ENCODE measurements around the gene TRDMT1. TPM values are rescaled to one million over a fixed set of nuclear protein-coding genes. Genes with fewer than 3 reads are reported as not detected.
A peak's percentile ranks its signal among the peaks of the same experiment; 100 is the strongest.

Gene TRDMT1
- polyA plus RNA-seq, 1 donor from 2014 or later = 25.4 TPM

DNA sequence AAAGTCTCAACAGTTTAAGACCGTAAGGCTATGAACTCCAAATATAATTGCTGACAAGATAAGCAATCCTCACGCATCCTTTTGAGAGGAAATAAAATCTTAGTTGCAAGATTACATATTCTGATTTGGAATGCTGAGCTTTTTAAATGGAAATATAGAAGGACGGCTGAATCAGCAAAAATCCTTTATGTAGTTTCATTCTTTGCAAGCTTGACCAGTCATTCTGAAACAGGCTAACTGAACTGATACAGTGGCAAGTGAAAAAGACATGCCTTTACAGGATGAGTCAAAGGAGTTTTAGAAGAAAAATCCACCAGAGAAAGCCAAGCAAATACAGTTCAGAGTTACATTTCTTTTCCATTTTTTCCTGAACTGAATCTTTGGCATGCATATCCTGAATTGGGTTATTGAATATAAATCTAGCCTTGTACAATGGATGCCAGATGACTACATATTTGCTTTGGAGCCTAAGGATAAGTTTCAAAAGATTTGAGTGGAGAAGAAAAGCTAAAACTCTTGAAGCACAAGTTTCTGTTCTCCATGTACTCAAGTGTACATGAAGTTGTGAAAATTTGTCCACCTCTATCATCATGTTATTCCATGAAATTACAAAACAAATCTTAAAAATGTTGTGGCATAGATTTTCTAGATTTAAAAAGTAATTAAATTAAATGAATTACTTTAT, 30.9 kb upstream of the TRDMT1 start:
- Histone ChIP-seq H3K4me3 (ENCODE audit: low read length) (peak overlapping the region; percentile 99), H3K79me2 (replicated peaks; ENCODE audit: insufficient read depth, low read length) (peaks cover 37% of the 10 kb centered on the region), H3K36me3 (ENCODE audit: insufficient read depth, low read length) (peaks cover 7% of the 10 kb centered on the region), H3K9me3 (ENCODE audit: low read length) (no peaks in the 10 kb centered on the region), H3K27me3 (ENCODE audit: insufficient read depth, low read depth, low read length) (no peaks in the 10 kb centered on the region), H3F3A (ENCODE audit: insufficient read depth, low read length, poor library complexity, severe bottlenecking) (no peaks in the 10 kb centered on the region), H2AFZ (ENCODE audit: low read depth, low read length) (no peak overlapping the region), H3K9me2 (ENCODE audit: insufficient read depth, low read length) (no peaks in the 10 kb centered on the region), H3K4me2 (ENCODE audit: low read length) (peak overlapping the region; percentile 41), H3K9ac (ENCODE audit: low read length) (no peak overlapping the region), H4K20me1 (ENCODE audit: insufficient read depth) (no peaks in the 10 kb centered on the region), H3K27ac (ENCODE audit: low read length) (no peak overlapping the region)
- no peak for TF ChIP-seq EZH2 (IDR thresholded peaks at IDR 0.05; ENCODE audit: borderline replicate concordance, insufficient read depth, low read length, poor library complexity, severe bottlenecking)

DNA sequence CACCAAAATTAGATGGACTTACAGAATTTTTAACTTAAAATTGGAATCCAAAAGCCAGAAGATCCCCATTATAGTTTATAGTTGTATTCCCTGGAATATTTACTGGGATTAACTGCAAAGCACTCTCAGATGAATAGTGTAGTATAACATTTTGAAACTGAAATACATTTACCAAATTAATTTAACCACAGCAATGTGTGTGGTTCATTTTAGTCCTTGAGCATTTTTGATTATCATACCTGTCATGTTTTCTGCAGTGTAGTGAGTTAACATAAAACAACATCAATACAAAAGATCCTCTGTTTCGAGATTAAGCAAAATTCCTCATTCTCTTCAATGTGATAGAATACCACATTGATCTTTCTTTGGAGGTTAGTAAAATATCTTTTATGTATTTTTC, 30.3 kb upstream of the TRDMT1 start:
- no peaks in the 10 kb centered on the region for H3K9me2 ChIP-seq (ENCODE audit: insufficient read depth, low read length)
- H3K36me3 ChIP-seq (ENCODE audit: insufficient read depth, low read length) = peaks cover 7% of the 10 kb centered on the region
- H2AFZ ChIP-seq (ENCODE audit: low read depth, low read length) = no peak overlapping the region
- peak overlapping the region; percentile 50 for H3K4me2 ChIP-seq (ENCODE audit: low read length)
- H3K27me3 ChIP-seq (ENCODE audit: insufficient read depth, low read depth, low read length) = no peaks in the 10 kb centered on the region
- H3K9me3 ChIP-seq (ENCODE audit: low read length) = no peaks in the 10 kb centered on the region
- H3F3A ChIP-seq (ENCODE audit: insufficient read depth, low read length, poor library complexity, severe bottlenecking) = no peaks in the 10 kb centered on the region
- no peaks in the 10 kb centered on the region for H4K20me1 ChIP-seq (ENCODE audit: insufficient read depth)
- no peak overlapping the region for H3K27ac ChIP-seq (ENCODE audit: low read length)
- H3K79me2 ChIP-seq (replicated peaks; ENCODE audit: insufficient read depth, low read length) = peaks cover 37% of the 10 kb centered on the region
- TF ChIP-seq, protein P1, sequence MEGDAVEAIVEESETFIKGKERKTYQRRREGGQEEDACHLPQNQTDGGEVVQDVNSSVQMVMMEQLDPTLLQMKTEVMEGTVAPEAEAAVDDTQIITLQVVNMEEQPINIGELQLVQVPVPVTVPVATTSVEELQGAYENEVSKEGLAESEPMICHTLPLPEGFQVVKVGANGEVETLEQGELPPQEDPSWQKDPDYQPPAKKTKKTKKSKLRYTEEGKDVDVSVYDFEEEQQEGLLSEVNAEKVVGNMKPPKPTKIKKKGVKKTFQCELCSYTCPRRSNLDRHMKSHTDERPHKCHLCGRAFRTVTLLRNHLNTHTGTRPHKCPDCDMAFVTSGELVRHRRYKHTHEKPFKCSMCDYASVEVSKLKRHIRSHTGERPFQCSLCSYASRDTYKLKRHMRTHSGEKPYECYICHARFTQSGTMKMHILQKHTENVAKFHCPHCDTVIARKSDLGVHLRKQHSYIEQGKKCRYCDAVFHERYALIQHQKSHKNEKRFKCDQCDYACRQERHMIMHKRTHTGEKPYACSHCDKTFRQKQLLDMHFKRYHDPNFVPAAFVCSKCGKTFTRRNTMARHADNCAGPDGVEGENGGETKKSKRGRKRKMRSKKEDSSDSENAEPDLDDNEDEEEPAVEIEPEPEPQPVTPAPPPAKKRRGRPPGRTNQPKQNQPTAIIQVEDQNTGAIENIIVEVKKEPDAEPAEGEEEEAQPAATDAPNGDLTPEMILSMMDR (IDR thresholded peaks at IDR 0.05; ENCODE audit: poor library complexity, severe bottlenecking) = no peak
- TF ChIP-seq MXI1 (conservative IDR thresholded peaks at IDR 0.05; ENCODE audit: poor library complexity, severe bottlenecking) (no peak), SMC3 (conservative IDR thresholded peaks at IDR 0.05; ENCODE audit: poor library complexity) (no peak), RAD21 (conservative IDR thresholded peaks at IDR 0.05) (no peak), EZH2 (IDR thresholded peaks at IDR 0.05; ENCODE audit: borderline replicate concordance, insufficient read depth, low read length, poor library complexity, severe bottlenecking) (no peak), EP300 (conservative IDR thresholded peaks at IDR 0.05; ENCODE audit: poor library complexity, severe bottlenecking) (no peak), POLR2AphosphoS5 (IDR thresholded peaks at IDR 0.05) (no peak), TAF1 (IDR thresholded peaks at IDR 0.05; ENCODE audit: low read depth) (no peak)
- TF ChIP-seq, protein P2, sequence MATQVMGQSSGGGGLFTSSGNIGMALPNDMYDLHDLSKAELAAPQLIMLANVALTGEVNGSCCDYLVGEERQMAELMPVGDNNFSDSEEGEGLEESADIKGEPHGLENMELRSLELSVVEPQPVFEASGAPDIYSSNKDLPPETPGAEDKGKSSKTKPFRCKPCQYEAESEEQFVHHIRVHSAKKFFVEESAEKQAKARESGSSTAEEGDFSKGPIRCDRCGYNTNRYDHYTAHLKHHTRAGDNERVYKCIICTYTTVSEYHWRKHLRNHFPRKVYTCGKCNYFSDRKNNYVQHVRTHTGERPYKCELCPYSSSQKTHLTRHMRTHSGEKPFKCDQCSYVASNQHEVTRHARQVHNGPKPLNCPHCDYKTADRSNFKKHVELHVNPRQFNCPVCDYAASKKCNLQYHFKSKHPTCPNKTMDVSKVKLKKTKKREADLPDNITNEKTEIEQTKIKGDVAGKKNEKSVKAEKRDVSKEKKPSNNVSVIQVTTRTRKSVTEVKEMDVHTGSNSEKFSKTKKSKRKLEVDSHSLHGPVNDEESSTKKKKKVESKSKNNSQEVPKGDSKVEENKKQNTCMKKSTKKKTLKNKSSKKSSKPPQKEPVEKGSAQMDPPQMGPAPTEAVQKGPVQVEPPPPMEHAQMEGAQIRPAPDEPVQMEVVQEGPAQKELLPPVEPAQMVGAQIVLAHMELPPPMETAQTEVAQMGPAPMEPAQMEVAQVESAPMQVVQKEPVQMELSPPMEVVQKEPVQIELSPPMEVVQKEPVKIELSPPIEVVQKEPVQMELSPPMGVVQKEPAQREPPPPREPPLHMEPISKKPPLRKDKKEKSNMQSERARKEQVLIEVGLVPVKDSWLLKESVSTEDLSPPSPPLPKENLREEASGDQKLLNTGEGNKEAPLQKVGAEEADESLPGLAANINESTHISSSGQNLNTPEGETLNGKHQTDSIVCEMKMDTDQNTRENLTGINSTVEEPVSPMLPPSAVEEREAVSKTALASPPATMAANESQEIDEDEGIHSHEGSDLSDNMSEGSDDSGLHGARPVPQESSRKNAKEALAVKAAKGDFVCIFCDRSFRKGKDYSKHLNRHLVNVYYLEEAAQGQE (IDR thresholded peaks at IDR 0.05; ENCODE audit: borderline replicate concordance) = no peak
- H3K4me3 ChIP-seq (ENCODE audit: low read length) = peak overlapping the region; percentile 99
- no peak overlapping the region for H3K9ac ChIP-seq (ENCODE audit: low read length)
